NCI-H128 (cell line): ENCODE measurements around the gene R3HDM4.

Experiments
- DNase-seq: peaks from one replicate; lab custom pipeline; 2025; ENCODE audit not compliant: unreplicated experiment; lab: John Stamatoyannopoulos, UW

R3HDM4 gene

DNA sequence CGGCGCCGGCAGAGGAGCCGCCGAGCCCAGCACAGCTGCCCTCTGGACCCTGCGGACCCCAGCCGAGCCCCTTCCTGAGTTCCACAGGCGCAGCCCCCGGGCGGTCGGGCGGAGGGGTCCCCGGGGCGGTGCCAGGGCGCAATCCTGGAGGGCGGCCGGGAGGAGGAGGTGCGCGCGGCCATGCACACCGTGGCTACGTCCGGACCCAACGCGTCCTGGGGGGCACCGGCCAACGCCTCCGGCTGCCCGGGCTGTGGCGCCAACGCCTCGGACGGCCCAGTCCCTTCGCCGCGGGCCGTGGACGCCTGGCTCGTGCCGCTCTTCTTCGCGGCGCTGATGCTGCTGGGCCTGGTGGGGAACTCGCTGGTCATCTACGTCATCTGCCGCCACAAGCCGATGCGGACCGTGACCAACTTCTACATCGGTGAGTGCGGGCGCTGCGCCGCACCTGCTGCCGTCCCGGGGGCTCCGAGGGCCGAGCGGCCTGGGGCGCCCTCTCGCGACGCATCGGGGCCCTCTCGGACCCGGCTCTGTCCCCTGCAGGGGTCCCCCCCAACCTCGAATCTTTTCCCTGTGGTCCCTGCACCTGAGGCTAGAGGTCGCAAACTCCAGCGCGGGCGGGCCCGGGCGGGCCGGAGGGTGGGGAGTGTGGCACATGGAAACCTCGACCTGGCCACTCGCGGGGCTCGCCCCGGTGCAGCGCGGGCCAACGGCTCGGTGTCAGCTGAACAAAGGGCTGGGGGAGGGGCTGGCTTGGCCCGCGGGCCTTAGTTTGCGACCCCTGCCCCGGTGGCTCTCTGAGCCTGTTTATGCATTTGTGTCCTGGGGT is 4.5 kb upstream of the R3HDM4 start, which contains the start of gene KISS1R:
TSS of gene KISS1R (plus strand) at position 11 of the 829 bp plus-strand sequence. CDS start at position 181, 170 bp downstream.
- no peak for DNase-seq

DNA sequence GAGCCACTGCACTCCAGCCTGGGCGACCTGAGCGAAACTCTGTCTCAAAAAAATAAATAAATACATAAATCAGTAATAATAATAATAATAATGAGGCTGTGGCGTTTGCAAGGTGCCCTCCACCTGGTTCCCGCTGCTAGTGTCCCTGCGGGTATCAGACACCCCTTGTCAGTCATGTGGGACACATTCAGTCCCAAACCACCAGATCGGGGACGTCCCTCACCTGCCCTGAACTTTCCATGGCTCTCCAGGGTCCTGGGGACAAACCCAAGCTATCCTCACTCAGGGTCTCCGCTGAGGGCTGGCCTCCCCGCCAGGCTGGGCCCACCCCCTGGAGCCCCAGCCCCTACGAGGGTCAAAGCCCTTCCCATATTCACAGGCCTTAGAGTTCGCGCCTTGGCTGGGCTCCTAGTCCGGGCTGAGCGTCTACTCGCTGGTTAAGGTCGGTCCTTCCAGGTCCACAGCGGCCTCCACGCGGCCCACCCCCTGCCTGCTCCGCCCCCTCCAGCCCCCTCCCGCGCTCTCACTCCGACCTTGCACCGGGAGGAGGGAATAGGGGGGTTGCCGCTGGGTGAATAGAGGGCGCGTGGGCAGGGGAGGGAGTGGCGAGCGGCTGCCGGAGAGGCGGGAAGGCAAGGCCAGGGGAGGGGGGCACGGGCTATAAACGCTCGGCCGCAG is 3.8 kb upstream of the R3HDM4 start:
- no peak for DNase-seq

DNA sequence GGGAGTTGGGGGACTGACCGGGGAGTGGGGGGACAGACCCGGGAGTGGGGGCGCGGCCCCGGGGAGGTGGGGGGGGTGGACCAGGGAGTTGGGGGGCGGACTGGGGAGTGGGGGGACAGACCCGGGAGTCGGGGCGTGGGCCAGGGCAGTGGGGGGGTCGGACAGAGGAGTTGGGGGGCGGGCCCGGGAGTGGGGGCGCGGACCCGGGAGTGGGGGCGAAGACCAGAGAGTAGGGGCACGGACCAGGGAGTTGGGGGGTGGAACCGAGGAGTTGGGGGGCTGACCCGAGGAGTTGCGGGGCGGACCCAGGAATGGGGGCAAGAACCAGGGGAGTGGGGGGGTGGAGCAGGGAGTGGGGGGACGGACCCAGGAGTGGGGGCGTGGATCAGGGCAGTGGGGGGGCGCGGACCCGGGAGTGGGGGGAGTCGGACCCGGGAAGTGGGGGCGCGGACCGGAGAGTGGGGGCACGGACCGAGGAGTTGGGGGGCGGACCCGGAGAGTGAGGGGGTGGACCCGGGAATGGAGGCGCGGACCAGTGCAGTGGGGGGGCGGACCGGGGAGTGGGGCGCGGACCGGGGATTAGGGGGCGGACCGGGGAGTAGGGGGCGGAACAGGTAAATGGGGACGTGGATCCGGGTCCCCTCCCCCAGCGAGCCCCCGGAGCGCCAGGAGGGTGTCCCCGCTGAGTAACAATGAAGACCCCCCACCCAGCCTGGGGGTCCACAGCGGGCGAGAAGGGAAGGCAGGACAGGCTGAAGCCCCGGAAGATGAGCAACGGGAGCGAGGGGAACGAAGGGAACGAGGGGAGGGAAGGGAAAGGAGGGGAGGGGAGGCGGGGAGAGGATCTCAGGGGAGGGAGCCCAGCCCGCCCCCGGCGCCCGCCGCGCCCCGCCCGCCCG is 589 bp downstream of the R3HDM4 start:
- no peak for DNase-seq

DNA sequence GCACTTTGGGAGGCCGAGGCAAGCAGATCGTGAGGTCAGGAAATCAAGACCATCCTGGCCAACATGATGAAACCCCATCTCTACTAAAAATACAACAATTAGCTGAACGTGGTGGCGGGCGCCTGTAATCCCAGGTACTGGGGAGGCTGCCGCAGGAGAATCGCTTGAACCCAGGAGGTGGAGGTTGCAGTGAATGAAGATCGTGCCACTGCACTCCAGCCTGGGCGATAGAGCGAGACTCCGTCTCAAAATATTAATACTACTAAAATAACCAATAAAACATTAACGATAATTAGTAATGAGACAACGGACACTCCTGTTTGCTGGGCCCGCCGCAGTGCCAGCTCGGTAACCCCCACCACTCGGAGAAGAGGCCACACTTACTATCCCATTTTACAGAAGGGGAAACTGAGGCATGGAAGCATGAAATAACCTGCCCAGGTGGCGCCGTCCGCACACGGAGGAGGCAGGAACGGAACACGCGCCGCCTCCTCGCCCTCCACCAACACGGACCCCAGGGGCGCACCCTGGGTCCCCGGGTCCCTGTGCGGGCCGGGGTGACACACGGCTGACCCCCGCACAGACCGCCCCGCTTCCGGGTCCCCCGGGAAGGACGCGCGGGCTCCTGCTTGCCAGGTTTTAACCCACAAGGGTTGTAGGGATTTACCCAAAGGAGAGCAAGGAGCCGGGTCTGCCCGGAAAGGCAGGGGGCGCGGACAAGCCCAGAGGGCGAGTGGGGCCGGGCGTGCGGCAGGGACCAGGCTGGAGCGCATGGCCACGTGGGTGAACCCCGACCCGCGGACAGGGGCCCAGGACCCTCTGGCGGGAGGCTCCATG is 1.6 kb downstream of the R3HDM4 start:
- DNase-seq = no peak

DNA sequence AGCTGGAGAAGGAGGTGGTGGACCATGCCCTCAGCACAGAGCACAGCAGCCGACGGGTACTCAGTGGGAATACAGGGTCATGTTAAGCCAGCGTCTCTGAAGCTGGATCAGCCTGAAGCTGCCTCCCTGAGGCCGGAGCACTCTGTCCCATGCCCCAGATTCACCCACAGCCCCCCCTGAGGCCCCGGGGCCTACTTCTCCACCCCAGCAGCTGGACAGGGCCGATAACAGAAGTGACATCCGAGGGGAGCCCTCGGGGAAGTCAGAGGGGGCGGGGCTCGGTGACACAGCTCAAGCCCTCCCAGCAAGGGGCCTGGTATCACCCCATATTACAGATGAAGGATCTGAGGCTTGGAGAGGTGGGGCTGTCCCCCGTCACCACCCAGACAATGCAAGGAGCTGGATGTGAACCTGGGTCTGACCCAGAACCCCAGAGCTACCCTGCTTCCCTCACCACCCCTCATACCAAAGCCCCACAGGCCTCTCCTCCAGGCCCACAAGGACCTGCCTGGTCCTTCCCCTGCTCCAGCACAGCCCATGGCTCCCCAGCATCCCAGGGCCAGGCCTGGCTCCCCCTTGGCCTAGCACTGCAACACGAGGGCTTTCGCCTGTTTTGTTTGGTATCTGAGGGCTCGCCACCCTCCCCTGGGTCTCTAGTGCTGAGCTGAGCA is 5.7 kb downstream of the R3HDM4 start:
- no peak for DNase-seq

DNA sequence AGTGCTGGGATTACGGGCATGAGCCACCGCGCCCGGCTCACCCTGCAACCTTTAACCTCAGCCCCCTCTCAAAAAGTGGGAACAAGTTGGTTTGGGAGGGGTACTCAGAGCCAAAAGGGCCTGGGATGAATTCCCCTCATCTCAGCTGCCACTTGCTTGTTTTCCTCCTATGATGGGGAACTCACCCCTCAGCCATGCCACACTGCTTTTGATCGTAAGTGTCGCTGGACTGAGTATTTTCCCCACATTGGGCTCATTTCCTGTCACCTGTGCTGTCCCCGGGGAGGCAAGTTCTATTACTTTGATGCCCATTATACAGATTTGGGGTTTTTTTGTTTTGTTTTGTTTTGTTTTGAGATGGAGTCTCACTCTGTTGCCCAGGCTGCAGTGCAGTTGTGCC is 6.5 kb downstream of the R3HDM4 start:
- no peak for DNase-seq

DNA sequence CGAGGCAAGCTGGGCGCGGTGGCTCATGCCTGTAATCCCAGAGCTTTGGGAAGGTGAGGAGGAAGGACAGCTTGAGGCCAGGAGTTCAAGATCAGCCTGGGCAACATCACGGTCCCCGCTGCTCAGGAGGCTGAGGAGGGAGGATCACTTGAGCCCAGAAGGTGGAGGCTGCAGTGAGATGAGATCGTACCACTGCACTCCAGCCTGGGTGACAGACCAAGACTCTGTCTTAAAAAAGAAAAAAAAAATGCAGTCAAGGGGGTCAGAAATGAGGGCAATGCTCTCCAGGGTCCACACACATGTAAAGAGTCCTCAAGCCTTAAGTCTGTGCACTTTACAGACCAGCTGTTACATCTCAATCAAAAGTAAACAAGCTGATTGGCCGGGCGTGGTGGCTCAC is 8.5 kb downstream of the R3HDM4 start:
- DNase-seq = no peak

DNA sequence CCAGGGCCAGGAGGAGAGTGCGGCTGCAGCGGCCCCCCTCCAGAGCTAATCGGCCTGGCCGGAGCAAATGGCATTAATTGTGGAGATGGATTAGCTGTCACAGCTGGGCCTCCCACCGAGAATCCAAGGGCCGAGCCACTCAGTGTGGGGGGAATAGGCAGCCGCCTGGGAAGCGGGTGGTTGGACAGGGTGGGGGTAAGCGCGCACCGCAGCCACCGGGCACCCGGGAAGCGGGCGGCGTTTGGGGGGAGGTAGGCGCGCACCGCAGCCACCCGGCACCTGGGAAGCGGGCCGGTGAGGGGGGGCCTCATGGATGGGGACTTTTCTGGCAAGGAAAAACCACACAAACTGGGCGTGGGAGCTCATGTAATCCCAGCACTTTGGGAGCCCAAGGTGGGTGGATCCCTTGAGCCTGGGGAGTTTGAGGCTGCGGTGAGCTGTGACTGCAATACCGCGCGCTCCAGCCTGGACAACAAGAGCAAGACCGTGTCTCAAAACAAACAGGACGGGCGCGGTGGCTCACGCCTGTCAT is 9.7 kb downstream of the R3HDM4 start:
- DNase-seq = no peak

DNA sequence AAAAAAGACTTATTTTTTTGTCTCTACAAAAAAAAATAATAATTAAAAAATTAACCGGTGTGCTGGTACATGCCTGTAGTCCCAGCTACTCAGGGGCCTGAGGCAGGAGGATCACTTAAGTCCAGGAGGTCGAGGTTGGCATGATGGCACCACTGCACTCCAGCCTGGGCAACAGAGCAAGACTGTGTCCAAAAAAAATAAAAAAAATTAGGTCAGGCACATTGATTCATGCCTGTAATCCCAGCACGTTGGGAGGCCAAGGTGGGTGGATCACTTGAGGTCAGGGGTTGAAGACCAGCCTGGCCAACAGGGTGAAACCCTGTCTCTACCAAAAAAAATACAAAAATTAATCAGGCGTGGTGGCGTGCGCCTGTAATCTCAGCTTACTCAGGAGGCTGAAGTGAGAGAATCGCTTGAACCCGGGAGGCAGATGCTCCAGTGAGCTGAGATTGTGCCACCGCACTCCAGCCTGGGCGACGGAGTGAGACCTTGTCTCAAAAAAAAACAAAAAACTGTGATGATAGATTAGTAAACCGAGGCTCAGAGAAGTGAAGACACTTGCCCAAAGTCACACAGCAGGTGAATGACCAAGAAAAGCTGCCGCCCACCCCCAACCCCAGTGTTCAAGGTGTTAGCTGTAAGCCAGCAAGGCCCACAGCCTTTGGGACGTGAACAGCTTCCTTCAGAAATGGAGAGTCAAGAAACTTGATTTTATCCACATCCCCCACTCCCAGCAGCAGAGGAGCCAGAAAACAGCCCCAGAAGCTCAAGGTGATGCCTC is 10.4 kb downstream of the R3HDM4 start:
- DNase-seq = no peak

DNA sequence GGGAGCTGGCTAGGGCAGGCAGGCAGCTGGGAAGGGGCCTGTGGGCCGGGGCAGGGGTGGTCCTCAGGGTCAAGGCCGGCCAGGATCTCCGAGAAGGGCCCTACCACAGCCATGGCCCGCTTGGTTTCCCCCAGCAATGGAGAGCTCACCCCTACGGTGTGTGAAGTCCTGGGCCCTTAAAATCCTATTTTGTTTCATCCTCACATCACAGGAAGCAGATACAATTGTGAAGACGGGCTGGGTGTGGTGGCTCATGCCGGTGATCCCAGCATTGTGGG is 11.0 kb downstream of the R3HDM4 start:
- DNase-seq = no peak

DNA sequence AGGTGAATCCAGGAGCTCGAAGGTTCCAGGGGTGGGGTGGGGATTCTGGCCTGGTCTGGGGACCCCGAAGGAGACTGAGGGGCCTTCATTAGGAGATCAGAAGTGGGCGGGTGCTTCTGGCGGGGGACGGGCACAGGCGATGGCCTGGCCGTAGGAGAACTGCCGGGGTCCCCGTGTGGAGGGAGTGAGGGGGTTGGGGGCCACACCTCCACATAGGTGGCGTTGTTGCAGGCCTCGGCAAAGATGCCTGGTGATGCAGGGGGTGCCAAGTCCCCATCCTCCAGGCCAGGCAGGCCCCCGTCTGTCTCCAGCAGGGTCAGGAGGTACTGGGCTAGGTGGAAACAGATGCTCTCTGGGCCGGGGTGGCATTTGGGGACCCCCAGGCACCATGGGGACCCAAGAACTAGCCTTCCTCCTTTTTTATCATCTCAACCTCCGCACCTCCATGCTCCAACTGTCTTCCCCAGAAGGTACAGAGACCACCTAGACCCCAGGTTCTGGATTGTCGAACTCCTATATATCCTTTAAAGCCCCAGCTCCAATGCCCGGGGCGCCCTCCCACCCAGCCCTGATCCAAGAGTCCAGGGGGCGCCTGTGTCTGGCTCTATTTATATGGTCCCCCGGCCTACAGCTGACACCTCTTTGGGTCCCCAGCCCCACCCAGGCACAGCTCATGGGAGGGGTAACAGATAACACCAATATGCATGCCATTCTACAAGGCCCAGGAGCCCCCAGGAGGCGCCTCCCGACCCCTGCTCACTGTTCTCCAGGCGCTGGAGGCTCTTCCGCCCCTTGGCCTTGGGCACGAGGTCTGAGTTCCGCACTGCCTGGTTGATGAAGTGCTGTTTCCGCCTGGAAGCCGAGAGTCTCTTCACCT is 11.6 kb downstream of the R3HDM4 start:
- DNase-seq = no peak

DNA sequence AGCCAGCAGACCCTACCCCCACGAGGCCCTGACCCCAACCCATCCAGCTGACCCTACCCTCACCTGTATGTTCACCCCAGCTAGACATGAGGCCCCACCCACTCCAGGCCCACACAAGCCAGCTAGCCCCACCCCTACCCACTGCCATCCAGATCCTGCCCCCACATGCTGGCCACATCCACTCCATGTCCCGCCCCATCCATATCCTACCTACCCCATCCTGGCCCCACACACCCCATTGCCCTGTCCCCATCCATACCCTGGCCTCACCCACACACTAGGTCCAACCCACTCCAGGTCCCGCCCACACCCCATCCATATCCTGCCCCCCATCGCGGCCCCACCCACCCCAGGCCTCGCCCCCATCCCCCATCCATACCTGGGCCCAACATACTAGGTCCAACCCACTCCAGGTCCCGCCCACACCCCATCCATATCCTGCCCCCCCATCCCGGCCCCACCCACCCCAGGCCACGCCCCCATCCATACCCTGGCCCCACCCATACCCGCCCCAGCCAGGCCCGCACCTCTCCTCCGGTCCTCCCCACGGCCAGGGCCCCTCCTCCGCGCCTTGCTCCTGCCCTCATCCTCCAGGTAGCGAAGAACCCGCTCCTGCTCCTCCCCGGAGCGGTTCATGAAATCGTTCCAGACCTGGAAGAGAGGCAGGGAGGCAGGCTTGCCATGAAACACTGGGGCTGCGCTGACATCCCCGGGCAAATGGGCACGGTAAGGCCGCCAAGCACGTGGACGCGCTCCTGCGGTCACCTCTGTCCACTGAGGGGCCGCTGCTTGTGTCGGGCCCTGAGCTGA is 12.5 kb downstream of the R3HDM4 start:
- no peak for DNase-seq

DNA sequence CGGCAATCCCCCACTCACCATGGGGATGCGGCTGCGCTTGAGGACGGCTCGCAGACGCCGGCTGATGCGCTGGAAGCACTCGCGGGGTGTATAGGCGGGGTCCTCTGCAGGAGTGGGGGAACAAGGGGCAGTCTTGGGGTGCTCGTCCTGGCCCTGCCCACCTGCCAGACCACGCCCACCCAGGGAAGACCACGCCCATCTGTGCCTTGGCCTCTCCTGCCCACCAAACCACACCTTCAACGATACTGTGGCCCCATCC is 13.0 kb downstream of the R3HDM4 start:
- DNase-seq = no peak

DNA sequence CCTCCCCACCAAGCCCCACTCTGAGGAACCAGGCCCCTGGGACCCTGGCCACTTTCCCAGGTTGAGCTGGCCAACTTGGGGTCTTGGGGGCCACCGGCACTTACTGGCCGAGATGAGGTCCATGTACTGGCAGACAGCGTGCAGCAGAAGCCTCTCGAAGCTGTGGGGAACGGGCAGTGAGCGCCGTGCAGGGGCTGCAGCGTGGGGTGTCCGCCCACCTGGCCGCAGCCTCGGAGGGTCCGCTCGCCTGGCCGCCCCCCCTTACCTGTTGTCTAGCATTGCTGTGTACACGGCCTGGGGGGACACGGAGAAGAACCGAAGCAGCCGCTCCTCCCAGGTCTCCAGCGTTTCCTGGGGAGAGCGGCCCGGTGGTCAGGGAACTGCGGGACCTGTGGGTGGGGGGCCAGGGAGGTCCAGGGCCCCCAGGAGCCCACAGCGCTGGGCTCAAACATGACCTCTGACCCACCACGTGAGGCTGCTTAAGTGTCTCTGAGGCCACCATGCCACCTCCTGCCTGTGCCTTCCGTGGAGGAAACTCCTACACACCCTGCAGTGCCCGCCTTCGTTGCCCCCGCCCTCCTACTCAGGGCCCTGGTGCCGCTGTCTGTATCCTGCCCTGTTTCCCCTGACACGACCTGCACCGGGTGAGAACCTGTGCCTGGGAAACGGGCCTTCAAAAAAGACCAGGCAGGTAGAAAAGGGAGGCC is 13.5 kb downstream of the R3HDM4 start:
- no peak for DNase-seq

DNA sequence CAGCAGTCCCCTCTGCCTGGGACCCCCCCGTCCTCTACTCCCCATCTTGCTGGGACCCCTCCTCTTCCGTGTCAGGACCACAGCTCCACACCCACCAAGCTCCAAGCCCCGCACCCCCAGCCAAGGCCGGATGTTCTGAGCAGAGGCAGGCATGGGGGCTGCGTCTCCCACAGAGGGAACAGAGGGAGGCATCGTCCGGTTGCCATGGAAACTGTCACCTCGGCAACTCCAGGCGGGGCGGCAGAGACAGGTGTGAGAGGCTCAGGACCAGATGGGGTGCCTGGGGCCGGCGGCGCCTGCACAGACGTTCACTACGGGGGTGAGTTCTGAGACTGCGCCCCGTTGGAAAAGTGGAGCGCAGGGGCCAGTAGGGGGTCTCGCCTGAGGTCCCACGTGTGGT is 14.4 kb downstream of the R3HDM4 start:
- DNase-seq = peak; percentile 71

DNA sequence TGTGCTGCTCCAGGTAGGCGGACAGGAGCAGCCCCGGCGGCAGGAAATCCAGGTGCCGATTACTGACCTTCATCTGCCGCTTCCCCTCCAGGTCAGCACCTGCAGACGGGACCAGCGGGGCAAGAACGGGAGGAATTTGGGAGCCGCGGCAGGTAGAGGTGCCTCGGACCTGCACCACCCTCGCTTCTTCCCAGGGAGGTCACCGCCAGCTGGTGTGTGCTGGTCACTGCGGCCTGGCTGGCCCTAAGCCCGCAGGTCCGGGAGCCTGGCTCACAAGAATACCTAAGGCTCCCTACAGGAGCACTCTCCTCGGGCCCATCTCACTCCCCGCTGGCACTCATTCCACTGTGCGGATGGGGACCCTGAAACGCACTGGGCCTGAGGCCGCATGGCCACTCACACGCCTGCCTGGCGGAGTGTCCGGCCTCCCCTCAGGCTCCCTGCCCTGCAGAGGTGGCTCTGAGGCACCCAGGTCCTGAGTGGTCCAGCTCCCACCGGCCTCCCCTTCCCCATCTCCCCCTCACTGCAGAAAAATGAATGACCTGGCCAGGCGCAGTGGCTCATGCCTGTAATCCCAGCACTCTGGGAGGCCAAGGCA is 15.5 kb downstream of the R3HDM4 start:
- no peak for DNase-seq

DNA sequence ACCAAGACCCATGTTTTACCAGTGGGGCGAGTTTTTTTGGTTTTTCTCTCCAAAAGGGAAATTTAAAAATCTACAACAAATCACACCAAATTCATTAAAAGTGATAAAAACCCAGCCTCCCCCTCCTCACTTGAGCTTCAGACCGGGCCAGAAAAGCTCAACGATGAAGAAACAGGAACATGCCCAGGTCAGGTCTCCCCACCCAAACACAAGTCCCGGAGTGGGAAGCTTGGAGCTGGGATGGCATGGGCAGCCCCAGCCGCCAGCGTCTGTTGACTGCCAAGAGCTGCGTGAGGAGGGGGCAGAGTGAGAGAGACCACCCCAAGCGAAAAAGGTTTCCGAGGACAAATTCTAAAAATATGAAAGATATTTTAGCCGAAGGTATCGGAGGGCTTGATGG is 16.0 kb downstream of the R3HDM4 start:
- no peak for DNase-seq
